ENCODE measurements around the gene STRN3. TPM values are rescaled to one million over a fixed set of nuclear protein-coding genes. Genes with fewer than 3 reads are reported as not detected.
A peak's percentile ranks its signal among the peaks of the same experiment; 100 is the strongest.

STRN3 gene
- total and polyA plus RNA-seq, 7 donors, result 28.2 to 154 (median 80.2) TPM

- intact Hi-C loops (cut with DNase I), result no loop called here
- H3K9me3 ChIP-seq, result no peaks in the 10 kb centered on the region
- H3K36me3 ChIP-seq (ENCODE audit: insufficient read depth in 1 of 2, low read depth in 1 of 2), result peaks cover 0 to 31% of the 10 kb centered on the region in 2 donors
- H3K27ac ChIP-seq, result no peak overlapping the region
- no peak for TF ChIP-seq CTCF (IDR thresholded peaks at IDR 0.05)
- H3K27me3 ChIP-seq (ENCODE audit: insufficient read depth in 3 of 3, low read length in 2 of 3), result no peaks in the 10 kb centered on the region
- WGBS, 3 donors, result 92 to 93% (median 93%) methylated on average over 10 of the region's 10 CpGs
- peak in 1 of 4 donors; percentile 22 for ATAC-seq
- H3K4me3 ChIP-seq, result no peak overlapping the region
- H3K4me1 ChIP-seq, result peaks cover 11% of the 10 kb centered on the region
- DNase-seq, result no peak
Measured at GRCh38 chr14:30958555-30959407, 67.4 kb downstream of the STRN3 start.

GRCh38 chr14:30957813-30958370 lies 68.3 kb downstream of the STRN3 start:
- ATAC-seq (peak in 1 of 4 donors; percentile 36), DNase-seq (no peak)
- no peak overlapping the region for H3K27ac ChIP-seq
- H3K9me3 ChIP-seq, result no peaks in the 10 kb centered on the region
- intact Hi-C loops (cut with DNase I), result no loop called here
- H3K36me3 ChIP-seq (ENCODE audit: insufficient read depth in 1 of 2, low read depth in 1 of 2), result peaks cover 0 to 37% of the 10 kb centered on the region in 2 donors
- TF ChIP-seq CTCF (IDR thresholded peaks at IDR 0.05), result no peak
- H3K4me1 ChIP-seq, result peaks cover 11% of the 10 kb centered on the region
- H3K4me3 ChIP-seq, result no peak overlapping the region
- 46 to 67% (median 52%) methylated on average over 5 of the region's 5 CpGs for WGBS, 3 donors
- H3K27me3 ChIP-seq (ENCODE audit: insufficient read depth in 3 of 3, low read length in 2 of 3), result no peaks in the 10 kb centered on the region

- no peak for ATAC-seq
- H3K27me3 ChIP-seq (ENCODE audit: insufficient read depth in 3 of 3, low read length in 2 of 3), result no peaks in the 10 kb centered on the region
- WGBS, 3 donors, result 93 to 99% (median 96%) methylated on average over 2 of the region's 2 CpGs
Measured at GRCh38 chr14:30949651-30950050, 76.5 kb downstream of the STRN3 start.

GRCh38 chr14:30943694-30944093 lies 82.5 kb downstream of the STRN3 start:
- intact Hi-C loops (cut with DNase I), result no loop called here
- ATAC-seq, result no peak
- peaks cover 2 to 87% of the 10 kb centered on the region in 2 donors for H3K36me3 ChIP-seq (ENCODE audit: insufficient read depth in 1 of 2, low read depth in 1 of 2)

More at GRCh38 chr14:30949651-30950050, 76.5 kb downstream of the STRN3 start:
- peaks cover 0 to 98% of the 10 kb centered on the region in 2 donors for H3K36me3 ChIP-seq (ENCODE audit: insufficient read depth in 1 of 2, low read depth in 1 of 2)
- TF ChIP-seq CTCF (IDR thresholded peaks at IDR 0.05), result no peak
- no peak for DNase-seq
- no peaks in the 10 kb centered on the region for H3K9me3 ChIP-seq
- H3K4me3 ChIP-seq, result no peak overlapping the region
- intact Hi-C loops (cut with DNase I), result no loop called here
- H3K27ac ChIP-seq, result no peak overlapping the region
- H3K4me1 ChIP-seq, result no peaks in the 10 kb centered on the region

More at GRCh38 chr14:30943694-30944093, 82.5 kb downstream of the STRN3 start:
- DNase-seq, result no peak
- Histone ChIP-seq H3K4me1 (no peaks in the 10 kb centered on the region), H3K9me3 (no peaks in the 10 kb centered on the region), H3K27me3 (ENCODE audit: insufficient read depth in 3 of 3, low read length in 2 of 3) (no peaks in the 10 kb centered on the region), H3K4me3 (no peak overlapping the region), H3K27ac (no peak overlapping the region)
- TF ChIP-seq CTCF (IDR thresholded peaks at IDR 0.05), result no peak
- 88 to 93% (median 91%) methylated on average over 4 of the region's 4 CpGs for WGBS, 3 donors
